ENCODE results near the gene DCAF7. TPM values are rescaled to one million over a fixed set of nuclear protein-coding genes. Genes with fewer than 3 reads are reported as not detected.

DCAF7 gene
- polyA plus RNA-seq, 3 donors, result 104 to 115 (median 114) TPM

DNA sequence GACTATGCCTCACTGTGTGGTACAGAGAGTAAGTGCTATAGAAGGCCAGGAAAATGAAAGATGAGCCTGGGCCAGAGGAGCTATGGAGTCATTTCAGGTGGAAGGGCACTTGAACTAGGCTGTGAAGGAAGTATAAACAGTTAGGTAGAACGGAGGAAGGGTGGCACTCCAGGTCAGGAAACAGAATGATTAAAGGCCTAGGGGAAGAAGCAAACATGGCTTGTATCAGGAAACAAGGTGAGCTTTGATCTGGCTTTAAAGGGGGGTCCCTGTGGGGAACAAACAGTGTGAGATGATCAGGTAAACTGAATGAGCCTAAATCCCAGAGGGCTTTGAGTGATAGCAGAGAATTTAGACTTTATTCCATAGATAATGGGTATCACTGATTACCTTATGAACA lies 88.8 kb downstream of the DCAF7 start:
- DNase-seq (ENCODE audit: extremely low read depth in 1 of 11, low read depth in 9 of 11, low spot score in 4 of 11), result no peak

GRCh38 chr17:63640038-63640437 lies 89.8 kb downstream of the DCAF7 start:
- no peak for DNase-seq (ENCODE audit: extremely low read depth in 1 of 11, low read depth in 9 of 11, low spot score in 4 of 11)

DNA sequence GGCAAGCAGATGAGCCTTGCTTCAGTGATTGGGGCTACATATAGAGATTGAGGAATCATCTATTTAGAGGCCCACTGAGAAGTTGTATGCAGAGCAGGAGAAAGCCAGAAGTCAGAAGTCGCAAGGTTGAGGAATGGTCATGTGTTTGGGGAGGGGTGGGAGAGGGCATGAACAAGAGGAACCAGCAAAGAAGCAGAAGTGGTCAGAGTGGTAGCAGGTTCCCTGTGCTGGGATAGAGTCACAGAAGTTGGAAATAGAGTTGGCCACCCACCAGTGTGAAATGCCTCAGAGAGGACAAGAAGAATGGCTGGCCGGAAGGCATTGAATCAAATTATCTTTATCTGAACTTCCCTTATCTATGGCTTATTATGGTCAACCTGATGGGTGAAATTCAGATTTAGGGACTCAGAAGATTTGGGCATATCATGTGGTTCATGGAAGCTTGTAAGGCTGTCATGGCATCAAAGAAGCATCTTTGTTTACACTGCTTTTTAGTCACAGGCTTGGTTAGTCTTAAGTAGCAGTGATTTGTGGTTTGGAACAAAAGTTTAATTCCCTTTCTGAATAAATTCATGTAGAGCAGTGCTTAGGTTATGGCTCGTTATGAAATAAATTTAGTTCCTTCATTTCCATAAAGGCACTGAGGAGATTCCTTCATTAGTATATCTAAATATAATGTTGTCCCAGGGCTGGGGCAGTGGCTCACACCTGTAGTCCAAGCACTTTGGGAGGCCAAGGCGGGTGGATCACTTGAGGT lies 91.6 kb downstream of the DCAF7 start:
- no peak for DNase-seq (ENCODE audit: extremely low read depth in 1 of 11, low read depth in 9 of 11, low spot score in 4 of 11)

Other genes with a start within 250 kb of the DCAF7 start
- 10 to 100 TPM; 22.5 to 34.5 (median 26.4) TPM for gene CYB561, start 104.2 kb upstream of the DCAF7 start, polyA plus RNA-seq (ENCODE audit: insufficient read length in 3 of 3)
- gene ACE, start 73.4 kb upstream of the DCAF7 start, polyA plus RNA-seq (ENCODE audit: insufficient read length in 3 of 3), result 10 to 100 TPM; 12.2 to 20.3 (median 14.7) TPM
- gene KCNH6, start 27.1 kb upstream of the DCAF7 start, polyA plus RNA-seq (ENCODE audit: insufficient read length in 3 of 3), result 1 to 10 TPM; 1.7 to 2.7 (median 2.3) TPM
- 10 to 100 TPM; 25.9 to 29.9 (median 27.8) TPM for gene TACO1, start 50.4 kb downstream of the DCAF7 start, polyA plus RNA-seq (ENCODE audit: insufficient read length in 3 of 3)
- gene MAP3K3, start 71.9 kb downstream of the DCAF7 start, polyA plus RNA-seq (ENCODE audit: insufficient read length in 3 of 3), result 10 to 100 TPM; 25.3 to 30.9 (median 29.4) TPM
- 10 to 100 TPM; 23.0 to 38.2 (median 28.2) TPM for gene LIMD2, start 149.6 kb downstream of the DCAF7 start, polyA plus RNA-seq (ENCODE audit: insufficient read length in 3 of 3)
- gene STRADA, start 191.3 kb downstream of the DCAF7 start, polyA plus RNA-seq (ENCODE audit: insufficient read length in 3 of 3), result 10 to 100 TPM; 46.1 to 73.6 (median 48.7) TPM
- 100 to 1,000 TPM; 103 to 120 (median 109) TPM for gene CCDC47, start 223.1 kb downstream of the DCAF7 start, polyA plus RNA-seq (ENCODE audit: insufficient read length in 3 of 3)
- gene DDX42, start 223.7 kb downstream of the DCAF7 start, polyA plus RNA-seq (ENCODE audit: insufficient read length in 3 of 3), result 100 to 1,000 TPM; 169 to 205 (median 197) TPM